HepG2 (cell line): Measurements from ENCODE around the gene CHM.

ENCODE experiments used
- CTCF ChIP-seq: sonication (generic); formaldehyde crosslinking; IDR thresholded peaks from 2 replicates; pipeline ENCODE4 v1.5.0; 2020; ENCODE audit warnings: mild to moderate bottlenecking, missing genetic modification reagents, moderate library complexity
- HMG20A ChIP-seq: IDR thresholded peaks from 2 replicates; pipeline ENCODE4 v1.6.1; 2016; ENCODE audit warnings: borderline replicate concordance
- MXD4 ChIP-seq: IDR thresholded peaks from 2 replicates; pipeline ENCODE4 v1.6.1; 2016; ENCODE audit warnings: mild to moderate bottlenecking, missing biosample characterization, missing genetic modification reagents
- PHF8 ChIP-seq: sonication (generic); formaldehyde crosslinking; IDR thresholded peaks from 2 replicates; pipeline ENCODE4 v1.5.0; 2020; ENCODE audit warnings: missing genetic modification reagents
- YY1 ChIP-seq: IDR thresholded peaks from 2 replicates; pipeline ENCODE4 v1.6.1; 2011; ENCODE audit warnings: low read length, low read depth, moderate library complexity, mild to moderate bottlenecking; ENCODE audit not compliant: insufficient read depth, insufficient replicate concordance
- ZNF10 ChIP-seq: sonication (generic); formaldehyde crosslinking; IDR thresholded peaks from 2 replicates; pipeline ENCODE4 v1.4.0; 2020; ENCODE audit warnings: mild to moderate bottlenecking, low read depth, missing genetic modification reagents, borderline replicate concordance
- ZNF24 ChIP-seq: fragments of 450-650 bp; IDR thresholded peaks from 2 replicates; pipeline ENCODE4 v1.6.1; 2017; ENCODE audit warnings: antibody characterized with exemption, mild to moderate bottlenecking

DNA sequence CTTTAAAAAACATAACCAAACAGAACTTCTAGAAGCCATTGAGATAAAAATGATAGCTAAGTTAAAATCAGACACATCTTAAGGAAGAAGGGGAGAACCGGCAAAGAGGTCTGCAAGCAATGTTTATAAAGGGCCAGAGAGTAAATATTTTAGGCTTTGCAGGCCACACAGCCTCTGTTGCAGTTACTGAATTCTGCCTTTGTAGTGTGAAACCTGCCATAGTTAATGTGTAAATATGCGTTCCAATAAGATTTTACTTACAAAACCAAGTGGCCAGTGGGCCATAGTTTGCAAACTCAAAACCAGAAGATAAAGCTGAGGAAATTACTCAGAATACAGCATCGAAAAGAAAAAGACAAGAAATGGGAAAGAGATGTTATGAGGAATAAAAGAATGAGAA lies 33.6 kb downstream of the CHM start:
- no peak for TF ChIP-seq CTCF (CRISPR knock-in tag)
- TF ChIP-seq ZNF10 (CRISPR knock-in tag), result no peak
- no peak for TF ChIP-seq PHF8
- TF ChIP-seq HMG20A, result no peak
- no peak for TF ChIP-seq YY1
- TF ChIP-seq ZNF24, result no peak
- no peak for TF ChIP-seq MXD4 (CRISPR knock-in tag)
